SU-DHL-6 (cell line): Measurements from ENCODE around the gene KCNS1.

ENCODE experiments used
- H2AFZ ChIP-seq: fragments of 200-600 bp; sonication (generic); 2 replicates; pipeline ENCODE4 v1.6.1; 2014; ENCODE audit warnings: low read depth, mild to moderate bottlenecking, moderate library complexity, mixed read lengths, antibody characterized with exemption, low read length; ENCODE audit not compliant: severe bottlenecking
- H3F3A ChIP-seq: fragments of 200-600 bp; shearing (Covaris generic); 2 replicates; pipeline ENCODE4 v1.6.0; 2016; ENCODE audit warnings: antibody characterized with exemption, mild to moderate bottlenecking; ENCODE audit not compliant: insufficient read depth
- H3K27ac ChIP-seq: fragments of 200-600 bp; sonication (generic); 2 replicates; pipeline ENCODE4 v1.5.1; 2016; ENCODE audit warnings: low read depth, mild to moderate bottlenecking, low read length, moderate library complexity, mixed read lengths
- H3K27me3 ChIP-seq: fragments of 200-600 bp; sonication (generic), shearing (Covaris generic); 2 replicates; pipeline ENCODE4 v1.6.0; 2014; ENCODE audit warnings: mild to moderate bottlenecking, low read length
- H3K36me3 ChIP-seq: fragments of 200-600 bp; sonication (generic); 2 replicates; pipeline ENCODE4 v1.6.1; 2014; ENCODE audit warnings: mild to moderate bottlenecking, low read length, mixed read lengths
- H3K4me2 ChIP-seq: fragments of 300-600, 200-600 bp; shearing (Covaris generic), sonication (generic); 2 replicates; pipeline ENCODE4 v1.6.0; 2014; ENCODE audit warnings: low read length, low read depth, mild to moderate bottlenecking; ENCODE audit not compliant: poor library complexity, severe bottlenecking
- H3K4me3 ChIP-seq: fragments of 200-600 bp; sonication (generic); 2 replicates; pipeline ENCODE4 v1.5.1; 2014; ENCODE audit warnings: antibody characterized with exemption, low read length, mild to moderate bottlenecking, mixed read lengths; ENCODE audit not compliant: insufficient read depth, poor library complexity, severe bottlenecking
- H3K79me2 ChIP-seq: fragments of 200-600 bp; sonication (generic); 2 replicates; pipeline ENCODE4 v1.6.1; 2014; ENCODE audit warnings: mild to moderate bottlenecking, low read length, moderate library complexity; ENCODE audit not compliant: insufficient read depth
- H3K9ac ChIP-seq: fragments of 200-600 bp; sonication (generic); 2 replicates; pipeline ENCODE4 v1.7.0; 2014; ENCODE audit warnings: mild to moderate bottlenecking, low read length
- H3K9me2 ChIP-seq: fragments of 200-600 bp; sonication (generic); replicated peaks from 2 replicates; pipeline ENCODE4 v1.6.1; 2014; ENCODE audit warnings: low read length; ENCODE audit not compliant: insufficient read depth
- H3K9me3 ChIP-seq: fragments of 200-600 bp; sonication (generic); 2 replicates; pipeline ENCODE4 v1.6.1; 2014; ENCODE audit warnings: low read length, mixed read lengths; ENCODE audit not compliant: insufficient read depth
- H4K20me1 ChIP-seq: fragments of 200-600 bp; sonication (generic); 2 replicates; pipeline ENCODE4 v1.6.1; 2014; ENCODE audit warnings: low read depth, mild to moderate bottlenecking, antibody characterized with exemption, low read length, moderate library complexity, mixed read lengths
- CTCF ChIP-seq: fragments of 200-600 bp; sonication (generic); IDR thresholded peaks from one replicate; pipeline ENCODE4 v1.5.1; 2017; ENCODE audit warnings: antibody characterized with exemption, mild to moderate bottlenecking, low read length, moderate library complexity; ENCODE audit not compliant: insufficient read depth, poor library complexity, severe bottlenecking
- EZH2phosphoT487 ChIP-seq: fragments of 200-600 bp; sonication (generic), shearing (Covaris generic); conservative IDR thresholded peaks from 2 replicates; pipeline ENCODE4 v1.6.1; 2018; ENCODE audit warnings: mild to moderate bottlenecking, antibody characterized with exemption, low read length, moderate library complexity, mixed read lengths

The KCNS1 gene

GRCh38 chr20:45094201-45094600 lies 6.7 kb downstream of the KCNS1 start:
- Histone ChIP-seq H3K4me2 (no peak overlapping the region), H3F3A (no peaks in the 10 kb centered on the region), H3K9me3 (no peaks in the 10 kb centered on the region), H3K36me3 (no peaks in the 10 kb centered on the region), H3K9me2 (no peaks in the 10 kb centered on the region), H3K9ac (no peak overlapping the region), H3K27me3 (no peaks in the 10 kb centered on the region), H2AFZ (no peak overlapping the region), H4K20me1 (no peaks in the 10 kb centered on the region), H3K79me2 (no peaks in the 10 kb centered on the region), H3K27ac (no peak overlapping the region), H3K4me3 (no peak overlapping the region)
- no peak for TF ChIP-seq EZH2phosphoT487
- no peak for TF ChIP-seq CTCF

DNA sequence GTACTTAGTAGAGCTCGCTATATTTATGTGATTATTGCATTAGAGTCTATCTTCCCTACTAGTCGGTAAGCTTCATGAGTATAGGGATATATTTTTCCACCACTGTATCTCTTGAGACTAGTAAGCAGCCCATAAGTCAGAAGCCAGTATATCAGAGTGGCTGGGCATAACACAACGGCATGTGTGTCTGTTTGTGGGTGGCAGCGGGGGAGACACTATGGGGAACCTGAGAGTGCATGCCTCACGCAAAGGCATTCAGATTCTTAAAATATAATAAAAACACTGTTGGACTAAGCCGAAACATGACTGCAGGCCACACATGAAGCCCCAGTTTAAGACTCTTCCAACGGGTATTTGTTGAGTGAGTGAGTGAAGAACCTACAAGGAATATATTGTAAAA lies 8.0 kb downstream of the KCNS1 start:
- Histone ChIP-seq H3K9ac (no peak overlapping the region), H3K79me2 (no peaks in the 10 kb centered on the region), H3K27me3 (no peaks in the 10 kb centered on the region), H3F3A (no peaks in the 10 kb centered on the region), H2AFZ (no peak overlapping the region), H3K36me3 (no peaks in the 10 kb centered on the region), H3K9me3 (no peaks in the 10 kb centered on the region), H3K9me2 (no peaks in the 10 kb centered on the region), H4K20me1 (no peaks in the 10 kb centered on the region), H3K4me2 (no peak overlapping the region), H3K27ac (no peak overlapping the region), H3K4me3 (no peak overlapping the region)
- TF ChIP-seq EZH2phosphoT487, result no peak
- TF ChIP-seq CTCF, result no peak

GRCh38 chr20:45091366-45091765 lies 9.6 kb downstream of the KCNS1 start:
- no peaks in the 10 kb centered on the region for H4K20me1 ChIP-seq
- no peak overlapping the region for H2AFZ ChIP-seq
- H3K9me2 ChIP-seq, result no peaks in the 10 kb centered on the region
- H3F3A ChIP-seq, result no peaks in the 10 kb centered on the region
- H3K4me3 ChIP-seq, result no peak overlapping the region
- H3K4me2 ChIP-seq, result no peak overlapping the region
- no peaks in the 10 kb centered on the region for H3K9me3 ChIP-seq
- H3K9ac ChIP-seq, result no peak overlapping the region
- TF ChIP-seq CTCF, result no peak
- TF ChIP-seq EZH2phosphoT487, result no peak
- H3K27ac ChIP-seq, result no peak overlapping the region
- no peaks in the 10 kb centered on the region for H3K27me3 ChIP-seq
- no peaks in the 10 kb centered on the region for H3K36me3 ChIP-seq
- H3K79me2 ChIP-seq, result no peaks in the 10 kb centered on the region

DNA sequence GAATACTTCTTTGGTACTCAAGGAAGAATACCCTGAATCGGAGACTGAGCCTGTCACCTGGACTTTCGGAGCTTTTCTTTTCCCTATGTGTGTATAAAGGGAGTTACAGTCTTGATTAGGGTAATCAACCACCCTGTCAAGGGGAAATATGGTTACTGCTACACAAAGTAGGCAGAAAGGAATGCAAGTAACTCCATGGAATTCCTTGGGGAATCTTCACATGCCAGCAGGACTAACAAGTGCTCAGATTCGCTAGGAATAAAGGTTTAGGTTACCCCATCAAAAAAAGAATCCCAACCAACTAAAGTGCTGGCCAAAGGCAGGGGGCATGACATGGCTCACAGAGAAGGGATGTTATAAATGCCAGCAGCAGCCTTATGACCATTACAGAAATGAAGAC lies 10.4 kb downstream of the KCNS1 start:
- no peak overlapping the region for H3K9ac ChIP-seq

More for the DNA sequence above, 10.4 kb downstream of the KCNS1 start:
- Histone ChIP-seq H3K36me3 (no peaks in the 10 kb centered on the region), H3F3A (no peaks in the 10 kb centered on the region), H4K20me1 (no peaks in the 10 kb centered on the region), H3K79me2 (no peaks in the 10 kb centered on the region), H2AFZ (no peak overlapping the region), H3K27me3 (no peaks in the 10 kb centered on the region), H3K27ac (no peak overlapping the region), H3K9me3 (no peaks in the 10 kb centered on the region), H3K4me2 (no peak overlapping the region), H3K4me3 (no peak overlapping the region), H3K9me2 (no peaks in the 10 kb centered on the region)
- TF ChIP-seq CTCF (no peak), EZH2phosphoT487 (no peak)
